SK-N-MC (cell line): ENCODE data around the gene FMO2.

ENCODE experiments used
- DNase-seq: peaks from one replicate; pipeline ENCODE4 v3.0.0-alpha.2; 2011; ENCODE audit warnings: low read depth, low spot score
- H3K27ac ChIP-seq: fragments of 200-600 bp; sonication (generic); 2 replicates; pipeline ENCODE4 v1.5.1; 2016; ENCODE audit warnings: mixed run types
- H3K36me3 ChIP-seq: fragments of 200-600 bp; sonication (generic); 2 replicates; pipeline ENCODE4 v1.6.1; 2017; ENCODE audit warnings: antibody characterized with exemption, low read length, mixed read lengths; ENCODE audit not compliant: insufficient read depth
- H3K4me3 ChIP-seq: fragments of 200-600 bp; sonication (generic); 2 replicates; pipeline ENCODE4 v1.5.1; 2016
- H3K9ac ChIP-seq: fragments of 200-600 bp; sonication (generic); 2 replicates; pipeline ENCODE4 v1.8.0; 2017; ENCODE audit warnings: mixed run types, mixed read lengths; ENCODE audit not compliant: insufficient read length
- H3K9me3 ChIP-seq: fragments of 200-600 bp; sonication (generic); 2 replicates; pipeline ENCODE4 v1.6.1; 2017; ENCODE audit warnings: low read depth, mild to moderate bottlenecking, antibody characterized with exemption, low read length, moderate library complexity, mixed read lengths
- EZH2 ChIP-seq: fragments of 200-600 bp; sonication (generic); IDR thresholded peaks from one replicate; pipeline ENCODE4 v1.6.1; 2017; ENCODE audit warnings: antibody characterized with exemption
- FOXP2 ChIP-seq: optimal IDR thresholded peaks from 2 replicates; pipeline ENCODE3; 2011; ENCODE audit warnings: mild to moderate bottlenecking, moderate library complexity; ENCODE audit not compliant: insufficient read depth; ENCODE audit errors: extremely low read length, control extremely low read depth
- POLR2AphosphoS5 ChIP-seq: IDR thresholded peaks from 2 replicates; pipeline ENCODE4 v1.6.1; 2012; ENCODE audit warnings: mild to moderate bottlenecking, low read depth, low read length, borderline replicate concordance

FMO2 gene

GRCh38 chr1:171252482-171252881 is 67.4 kb downstream of the FMO2 start:
- H3K36me3 ChIP-seq, result no peaks in the 10 kb centered on the region
- H3K4me3 ChIP-seq, result no peak overlapping the region
- H3K27ac ChIP-seq, result no peak overlapping the region
- H3K9me3 ChIP-seq, result no peaks in the 10 kb centered on the region
- TF ChIP-seq POLR2AphosphoS5 (no peak), EZH2 (no peak), FOXP2 (no peak)
- no peak overlapping the region for H3K9ac ChIP-seq
- DNase-seq, result no peak

GRCh38 chr1:171254859-171255258 is 69.8 kb downstream of the FMO2 start:
- no peak overlapping the region for H3K27ac ChIP-seq
- no peak for DNase-seq

GRCh38 chr1:171256940-171257606 is 72.0 kb downstream of the FMO2 start:
- Histone ChIP-seq H3K27ac (no peak overlapping the region), H3K36me3 (no peaks in the 10 kb centered on the region), H3K9ac (no peak overlapping the region), H3K4me3 (no peak overlapping the region), H3K9me3 (no peaks in the 10 kb centered on the region)
- no peak for DNase-seq
- TF ChIP-seq FOXP2, result no peak
- no peak for TF ChIP-seq EZH2
- no peak for TF ChIP-seq POLR2AphosphoS5

More at GRCh38 chr1:171254859-171255258, 69.8 kb downstream of the FMO2 start:
- TF ChIP-seq POLR2AphosphoS5 (no peak), EZH2 (no peak), FOXP2 (no peak)
- Histone ChIP-seq H3K36me3 (no peaks in the 10 kb centered on the region), H3K9ac (no peak overlapping the region), H3K4me3 (no peak overlapping the region), H3K9me3 (no peaks in the 10 kb centered on the region)

- no peak overlapping the region for H3K9ac ChIP-seq
- no peak overlapping the region for H3K4me3 ChIP-seq
- no peaks in the 10 kb centered on the region for H3K9me3 ChIP-seq
- no peak for TF ChIP-seq POLR2AphosphoS5
- no peak for TF ChIP-seq FOXP2
- TF ChIP-seq EZH2, result no peak
- DNase-seq, result no peak
- H3K27ac ChIP-seq, result no peak overlapping the region
- no peaks in the 10 kb centered on the region for H3K36me3 ChIP-seq
Measured at GRCh38 chr1:171257607-171258076, 72.5 kb downstream of the FMO2 start.

GRCh38 chr1:171258429-171258828 is 73.3 kb downstream of the FMO2 start:
- H3K4me3 ChIP-seq, result peak overlapping the region; percentile 11; the same call in 1 of the 2 replicates
- H3K9ac ChIP-seq, result peak overlapping the region; percentile 6
- peak overlapping the region; percentile 59; the same call in 1 of the 2 replicates for H3K27ac ChIP-seq
- TF ChIP-seq EZH2, result no peak
- TF ChIP-seq POLR2AphosphoS5, result no peak
- no peak for TF ChIP-seq FOXP2
- H3K36me3 ChIP-seq, result no peaks in the 10 kb centered on the region
- no peak for DNase-seq
- H3K9me3 ChIP-seq, result no peaks in the 10 kb centered on the region

GRCh38 chr1:171258943-171259342 is 73.8 kb downstream of the FMO2 start:
- DNase-seq, result no peak
- Histone ChIP-seq H3K9me3 (no peaks in the 10 kb centered on the region), H3K27ac (peak overlapping the region; percentile 59; the same call in 1 of the 2 replicates), H3K4me3 (peak overlapping the region; percentile 11; the same call in 1 of the 2 replicates), H3K9ac (peak overlapping the region; percentile 6), H3K36me3 (no peaks in the 10 kb centered on the region)
- TF ChIP-seq EZH2 (no peak), FOXP2 (no peak), POLR2AphosphoS5 (no peak)
